ENCODE measurements around the gene USP20.

Gene USP20

GRCh38 chr9:129828969-129829368 lies 6.3 kb upstream of the USP20 start:
- in situ Hi-C loops (cut with HindIII; ENCODE audit: low pct_unique_long_range_greater_than_20kb, low sequenced_read_pairs) = no loop called here
- DNase-seq (ENCODE audit: low read depth in 1 of 2, low spot score in 1 of 2) = no peak
- TF ChIP-seq JUND (IDR thresholded peaks at IDR 0.05; ENCODE audit: low read depth) = no peak

- in situ Hi-C loops (cut with HindIII; ENCODE audit: low pct_unique_long_range_greater_than_20kb, low sequenced_read_pairs) = no loop called here
- no peak for DNase-seq (ENCODE audit: low read depth in 1 of 2, low spot score in 1 of 2)
These were observed 2.3 kb upstream of the USP20 start for GRCh38 chr9:129832982-129833381.

GRCh38 chr9:129834489-129835127 lies 650 bp upstream of the USP20 start:
- no peak for TF ChIP-seq JUND (IDR thresholded peaks at IDR 0.05; ENCODE audit: low read depth)
- DNase-seq (ENCODE audit: low read depth in 1 of 2, low spot score in 1 of 2) = no peak
- in situ Hi-C loops (cut with HindIII; ENCODE audit: low pct_unique_long_range_greater_than_20kb, low sequenced_read_pairs) = no loop called here

More at GRCh38 chr9:129832982-129833381, 2.3 kb upstream of the USP20 start:
- no peak for TF ChIP-seq JUND (IDR thresholded peaks at IDR 0.05; ENCODE audit: low read depth)

- DNase-seq (ENCODE audit: low read depth in 1 of 2, low spot score in 1 of 2) = peak in 1 of 2 experiments; percentile 33
- in situ Hi-C loops (cut with HindIII; ENCODE audit: low pct_unique_long_range_greater_than_20kb, low sequenced_read_pairs) = no loop called here
- TF ChIP-seq JUND (IDR thresholded peaks at IDR 0.05; ENCODE audit: low read depth) = no peak
These were observed 584 bp downstream of the USP20 start for GRCh38 chr9:129835860-129836223.

- in situ Hi-C loops (cut with HindIII; ENCODE audit: low pct_unique_long_range_greater_than_20kb, low sequenced_read_pairs) = no loop called here
These were observed 1.2 kb downstream of the USP20 start for GRCh38 chr9:129836311-129837007.

GRCh38 chr9:129838707-129839259 lies 3.5 kb downstream of the USP20 start:
- no peak for DNase-seq (ENCODE audit: low read depth in 1 of 2, low spot score in 1 of 2)
- in situ Hi-C loops (cut with HindIII; ENCODE audit: low pct_unique_long_range_greater_than_20kb, low sequenced_read_pairs) = no loop called here
- TF ChIP-seq JUND (IDR thresholded peaks at IDR 0.05; ENCODE audit: low read depth) = no peak

More at GRCh38 chr9:129836311-129837007, 1.2 kb downstream of the USP20 start:
- no peak for DNase-seq (ENCODE audit: low read depth in 1 of 2, low spot score in 1 of 2)
- TF ChIP-seq JUND (IDR thresholded peaks at IDR 0.05; ENCODE audit: low read depth) = no peak

- no peak for TF ChIP-seq JUND (IDR thresholded peaks at IDR 0.05; ENCODE audit: low read depth)
- in situ Hi-C loops (cut with HindIII; ENCODE audit: low pct_unique_long_range_greater_than_20kb, low sequenced_read_pairs) = no loop called here
- DNase-seq (ENCODE audit: low read depth in 1 of 2, low spot score in 1 of 2) = no peak
These were observed 4.2 kb downstream of the USP20 start for GRCh38 chr9:129839324-129840023.

GRCh38 chr9:129840034-129840433 lies 4.8 kb downstream of the USP20 start:
- DNase-seq (ENCODE audit: low read depth in 1 of 2, low spot score in 1 of 2) = no peak
- no peak for TF ChIP-seq JUND (IDR thresholded peaks at IDR 0.05; ENCODE audit: low read depth)
- in situ Hi-C loops (cut with HindIII; ENCODE audit: low pct_unique_long_range_greater_than_20kb, low sequenced_read_pairs) = no loop called here

GRCh38 chr9:129841071-129841470 lies 5.8 kb downstream of the USP20 start:
- TF ChIP-seq JUND (IDR thresholded peaks at IDR 0.05; ENCODE audit: low read depth) = no peak
- in situ Hi-C loops (cut with HindIII; ENCODE audit: low pct_unique_long_range_greater_than_20kb, low sequenced_read_pairs) = no loop called here
- no peak for DNase-seq (ENCODE audit: low read depth in 1 of 2, low spot score in 1 of 2)

- in situ Hi-C loops (cut with HindIII; ENCODE audit: low pct_unique_long_range_greater_than_20kb, low sequenced_read_pairs) = no loop called here
- no peak for DNase-seq (ENCODE audit: low read depth in 1 of 2, low spot score in 1 of 2)
- no peak for TF ChIP-seq JUND (IDR thresholded peaks at IDR 0.05; ENCODE audit: low read depth)
These were observed 10.1 kb downstream of the USP20 start for GRCh38 chr9:129845373-129845772.

GRCh38 chr9:129848712-129849441 lies 13.6 kb downstream of the USP20 start:
- in situ Hi-C loops (cut with HindIII; ENCODE audit: low pct_unique_long_range_greater_than_20kb, low sequenced_read_pairs) = no loop called here
- no peak for DNase-seq (ENCODE audit: low read depth in 1 of 2, low spot score in 1 of 2)
- no peak for TF ChIP-seq JUND (IDR thresholded peaks at IDR 0.05; ENCODE audit: low read depth)

- in situ Hi-C loops (cut with HindIII; ENCODE audit: low pct_unique_long_range_greater_than_20kb, low sequenced_read_pairs) = no loop called here
- no peak for DNase-seq (ENCODE audit: low read depth in 1 of 2, low spot score in 1 of 2)
- TF ChIP-seq JUND (IDR thresholded peaks at IDR 0.05; ENCODE audit: low read depth) = no peak
These were observed 14.6 kb downstream of the USP20 start for GRCh38 chr9:129849901-129850300.
